ENCODE results near the gene TEAD1.
"Not testable (repeated sequence)": the region's sequence is repeated elsewhere in the genome, so short reads cannot be mapped to it uniquely, and the experiment has no call there.

The TEAD1 gene

DNA sequence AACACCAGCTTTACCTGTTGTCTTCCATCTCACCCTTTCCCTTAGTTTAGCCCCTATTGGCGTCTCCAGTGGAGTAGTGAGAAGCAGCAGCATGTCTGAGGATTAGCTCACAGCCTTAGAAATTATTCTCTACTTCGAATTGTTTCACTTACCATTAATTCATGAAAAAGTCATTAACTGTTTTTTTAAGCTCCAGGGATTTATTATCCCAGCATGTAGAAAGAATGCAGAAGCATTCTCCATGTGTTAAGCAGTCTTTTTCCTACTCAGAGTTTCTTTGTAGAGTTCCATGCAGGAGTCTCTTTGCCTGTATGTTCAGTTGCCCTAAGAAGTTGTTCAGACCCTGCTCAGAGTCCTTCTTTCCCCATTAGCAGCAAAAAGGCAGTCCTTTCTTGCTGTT lies 197.0 kb downstream of the TEAD1 start:
- TF ChIP-seq, protein P1, sequence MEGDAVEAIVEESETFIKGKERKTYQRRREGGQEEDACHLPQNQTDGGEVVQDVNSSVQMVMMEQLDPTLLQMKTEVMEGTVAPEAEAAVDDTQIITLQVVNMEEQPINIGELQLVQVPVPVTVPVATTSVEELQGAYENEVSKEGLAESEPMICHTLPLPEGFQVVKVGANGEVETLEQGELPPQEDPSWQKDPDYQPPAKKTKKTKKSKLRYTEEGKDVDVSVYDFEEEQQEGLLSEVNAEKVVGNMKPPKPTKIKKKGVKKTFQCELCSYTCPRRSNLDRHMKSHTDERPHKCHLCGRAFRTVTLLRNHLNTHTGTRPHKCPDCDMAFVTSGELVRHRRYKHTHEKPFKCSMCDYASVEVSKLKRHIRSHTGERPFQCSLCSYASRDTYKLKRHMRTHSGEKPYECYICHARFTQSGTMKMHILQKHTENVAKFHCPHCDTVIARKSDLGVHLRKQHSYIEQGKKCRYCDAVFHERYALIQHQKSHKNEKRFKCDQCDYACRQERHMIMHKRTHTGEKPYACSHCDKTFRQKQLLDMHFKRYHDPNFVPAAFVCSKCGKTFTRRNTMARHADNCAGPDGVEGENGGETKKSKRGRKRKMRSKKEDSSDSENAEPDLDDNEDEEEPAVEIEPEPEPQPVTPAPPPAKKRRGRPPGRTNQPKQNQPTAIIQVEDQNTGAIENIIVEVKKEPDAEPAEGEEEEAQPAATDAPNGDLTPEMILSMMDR (IDR thresholded peaks at IDR 0.05; ENCODE audit: poor library complexity, severe bottlenecking): no peak
- Histone ChIP-seq H3K9me3 (ENCODE audit: severe bottlenecking) (no peaks in the 10 kb centered on the region), H3K27me3 (ENCODE audit: insufficient read depth, poor library complexity, severe bottlenecking) (no peaks in the 10 kb centered on the region), H3K4me3 (ENCODE audit: severe bottlenecking) (no peak overlapping the region), H3K36me3 (ENCODE audit: low read depth) (peaks cover 8% of the 10 kb centered on the region), H3K27ac (ENCODE audit: poor library complexity, severe bottlenecking) (no peak overlapping the region), H3K4me1 (ENCODE audit: insufficient read depth, poor library complexity, severe bottlenecking) (no peaks in the 10 kb centered on the region)
- DNase-seq (ENCODE audit: low spot score) (no peak), ATAC-seq (ENCODE audit: low read depth) (no peak)

DNA sequence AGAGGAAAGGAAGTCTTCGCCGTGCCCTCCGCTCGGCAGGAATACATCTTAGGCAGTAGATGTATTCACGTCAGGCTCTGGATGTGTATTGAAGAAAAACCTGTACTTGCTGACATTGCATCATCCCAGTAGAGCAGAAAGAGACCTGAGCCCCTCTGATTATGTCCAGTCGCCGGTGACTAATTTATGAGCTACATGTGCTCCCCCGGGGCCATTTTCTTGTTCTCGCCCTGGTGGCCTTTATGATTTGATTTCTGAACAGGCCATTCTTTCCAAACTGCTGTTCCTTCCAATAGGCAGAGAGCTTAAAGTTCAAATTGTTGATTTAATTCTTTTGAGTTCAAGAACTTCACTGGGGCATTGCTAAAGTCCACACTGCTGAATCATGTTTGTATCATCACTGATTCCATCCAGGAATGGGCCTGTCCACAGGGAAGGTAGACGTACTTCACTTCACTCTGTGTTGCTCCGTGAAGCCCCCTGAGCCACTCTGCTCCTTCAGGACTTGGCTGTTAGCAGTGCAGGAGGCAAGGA lies 197.6 kb downstream of the TEAD1 start:
- no peak overlapping the region for H3K27ac ChIP-seq (ENCODE audit: poor library complexity, severe bottlenecking)
- no peaks in the 10 kb centered on the region for H3K27me3 ChIP-seq (ENCODE audit: insufficient read depth, poor library complexity, severe bottlenecking)
- no peak overlapping the region for H3K4me3 ChIP-seq (ENCODE audit: severe bottlenecking)
- TF ChIP-seq, protein P1 (IDR thresholded peaks at IDR 0.05; ENCODE audit: poor library complexity, severe bottlenecking): no peak
- peaks cover 8% of the 10 kb centered on the region for H3K36me3 ChIP-seq (ENCODE audit: low read depth)
- H3K9me3 ChIP-seq (ENCODE audit: severe bottlenecking): no peaks in the 10 kb centered on the region
- no peak for ATAC-seq (ENCODE audit: low read depth)
- no peak for DNase-seq (ENCODE audit: low spot score)
- H3K4me1 ChIP-seq (ENCODE audit: insufficient read depth, poor library complexity, severe bottlenecking): no peaks in the 10 kb centered on the region

DNA sequence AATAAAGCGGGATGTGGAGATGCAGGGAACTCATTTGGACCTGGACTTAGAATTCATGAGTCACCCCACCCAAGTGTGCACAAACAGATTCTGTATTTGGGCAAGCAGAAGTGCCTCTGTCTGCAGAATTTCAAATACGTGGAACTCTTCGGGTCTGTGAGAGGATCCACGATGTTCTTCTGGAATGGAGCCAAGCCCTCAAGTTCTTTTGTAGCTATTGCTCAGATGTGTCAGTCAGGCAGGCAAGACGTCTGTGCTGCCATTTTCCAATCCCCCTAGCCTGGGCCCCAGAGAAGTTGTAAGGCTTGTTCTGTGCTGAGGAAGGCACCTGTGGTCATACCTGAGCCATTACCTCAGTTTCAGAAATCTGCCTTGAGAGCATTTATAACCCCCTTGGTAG lies 202.1 kb downstream of the TEAD1 start:
- DNase-seq (ENCODE audit: low spot score) (no peak), ATAC-seq (ENCODE audit: low read depth) (no peak)
- no peaks in the 10 kb centered on the region for H3K27me3 ChIP-seq (ENCODE audit: insufficient read depth, poor library complexity, severe bottlenecking)
- no peaks in the 10 kb centered on the region for H3K9me3 ChIP-seq (ENCODE audit: severe bottlenecking)
- H3K4me1 ChIP-seq (ENCODE audit: insufficient read depth, poor library complexity, severe bottlenecking): no peaks in the 10 kb centered on the region
- H3K27ac ChIP-seq (ENCODE audit: poor library complexity, severe bottlenecking): no peak overlapping the region
- H3K36me3 ChIP-seq (ENCODE audit: low read depth): peaks cover 27% of the 10 kb centered on the region
- TF ChIP-seq, protein P1 (IDR thresholded peaks at IDR 0.05; ENCODE audit: poor library complexity, severe bottlenecking): no peak
- H3K4me3 ChIP-seq (ENCODE audit: severe bottlenecking): no peak overlapping the region

DNA sequence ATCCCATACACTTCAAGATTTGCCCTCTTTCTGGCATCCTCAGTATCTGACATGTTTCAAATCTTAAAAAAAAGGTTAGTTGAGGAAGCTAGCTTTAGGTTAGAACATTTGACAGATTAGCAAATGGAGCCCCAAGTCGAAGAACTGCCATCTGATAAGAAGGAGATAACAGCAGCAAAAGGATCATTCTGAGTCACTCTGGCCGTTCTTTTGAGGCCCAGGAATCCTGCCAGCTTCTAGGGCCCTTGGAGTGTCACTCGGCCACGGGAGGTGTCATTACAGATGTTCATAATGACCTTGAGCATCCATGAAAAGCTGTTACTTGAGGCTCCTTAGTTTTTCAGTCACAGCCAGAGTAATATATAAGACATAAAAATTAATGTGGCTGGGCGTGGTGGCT lies 202.8 kb downstream of the TEAD1 start:
- DNase-seq (ENCODE audit: low spot score) (no peak), ATAC-seq (ENCODE audit: low read depth) (no peak)
- Histone ChIP-seq H3K4me1 (ENCODE audit: insufficient read depth, poor library complexity, severe bottlenecking) (no peaks in the 10 kb centered on the region), H3K27me3 (ENCODE audit: insufficient read depth, poor library complexity, severe bottlenecking) (no peaks in the 10 kb centered on the region), H3K27ac (ENCODE audit: poor library complexity, severe bottlenecking) (no peak overlapping the region), H3K4me3 (ENCODE audit: severe bottlenecking) (no peak overlapping the region), H3K36me3 (ENCODE audit: low read depth) (peaks cover 31% of the 10 kb centered on the region), H3K9me3 (ENCODE audit: severe bottlenecking) (no peaks in the 10 kb centered on the region)
- TF ChIP-seq, protein P1 (IDR thresholded peaks at IDR 0.05; ENCODE audit: poor library complexity, severe bottlenecking): no peak

DNA sequence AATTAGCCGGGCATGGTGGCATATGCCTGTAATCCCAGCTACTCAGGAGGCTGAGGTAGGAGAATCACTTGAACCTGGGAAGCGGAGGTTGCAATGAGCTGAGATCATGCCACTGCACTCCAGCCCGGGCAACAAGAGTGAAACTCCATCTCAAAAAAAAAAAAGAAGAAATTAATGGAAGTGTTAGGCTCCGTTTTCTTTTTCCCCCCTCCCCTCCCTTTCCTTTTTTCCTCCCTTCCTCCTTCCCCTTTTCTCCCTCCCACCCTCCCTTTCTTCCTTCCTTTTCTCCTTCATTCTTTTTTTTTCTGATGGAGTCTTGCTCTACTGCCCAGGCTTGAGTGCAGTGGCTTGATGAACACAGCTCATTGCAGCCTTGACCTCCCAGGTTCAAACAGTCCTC lies 203.3 kb downstream of the TEAD1 start:
- not testable (repeated sequence) for ATAC-seq (ENCODE audit: low read depth); DNase-seq (ENCODE audit: low spot score); H3K4me3 ChIP-seq (ENCODE audit: severe bottlenecking); H3K4me1 ChIP-seq (ENCODE audit: insufficient read depth, poor library complexity, severe bottlenecking); H3K27me3 ChIP-seq (ENCODE audit: insufficient read depth, poor library complexity, severe bottlenecking); H3K27ac ChIP-seq (ENCODE audit: poor library complexity, severe bottlenecking); H3K9me3 ChIP-seq (ENCODE audit: severe bottlenecking)
- H3K36me3 ChIP-seq (ENCODE audit: low read depth): peaks cover 35% of the 10 kb centered on the region
